Germinal center (tissue), 1 donor: Measurements from ENCODE around the gene DYNC2H1.

Source experiments
- DNase-seq: peaks from one replicate; pipeline ENCODE4 v3.0.0; 2012; ENCODE audit warnings: mixed read lengths, low spot score

DYNC2H1 gene

DNA sequence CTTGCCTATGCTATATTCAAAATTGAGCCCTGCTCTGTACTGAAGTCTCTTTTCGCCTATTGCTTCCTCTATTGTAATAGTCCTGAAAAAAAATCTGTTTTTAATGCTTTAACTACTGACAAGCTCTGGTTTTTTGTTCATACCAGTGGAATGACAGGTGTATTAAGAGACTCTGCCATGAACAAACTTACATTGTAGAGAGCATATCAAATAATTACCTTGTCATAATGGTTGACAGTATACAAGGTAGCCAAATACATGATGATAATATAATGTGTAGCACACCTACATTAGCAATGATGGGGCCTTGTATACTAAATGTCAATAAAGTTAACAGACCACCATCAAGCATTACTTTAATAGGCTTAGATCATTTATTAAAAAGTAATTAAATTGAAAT, 175.0 kb downstream of the DYNC2H1 start:
- DNase-seq: no peak

DNA sequence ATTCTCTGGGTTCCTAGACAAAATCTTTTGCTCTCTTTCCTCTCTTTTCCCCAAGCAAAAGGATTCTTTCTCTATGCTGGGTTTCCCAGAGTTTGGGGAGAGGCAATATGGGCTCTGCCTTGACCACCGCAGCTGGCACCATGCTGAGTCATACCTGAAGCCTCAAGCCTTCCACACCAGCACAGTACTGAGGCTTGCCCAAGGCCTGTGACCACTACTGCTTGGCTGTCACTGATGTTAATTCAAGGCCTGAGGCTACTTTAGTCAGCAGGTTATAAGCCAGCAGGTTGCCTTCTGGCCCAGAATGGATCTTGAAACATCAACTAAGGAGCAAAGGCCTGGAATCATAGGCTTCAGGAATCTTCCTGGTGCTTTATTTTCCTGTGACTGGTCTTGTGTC, 185.3 kb downstream of the DYNC2H1 start:
- no peak for DNase-seq

DNA sequence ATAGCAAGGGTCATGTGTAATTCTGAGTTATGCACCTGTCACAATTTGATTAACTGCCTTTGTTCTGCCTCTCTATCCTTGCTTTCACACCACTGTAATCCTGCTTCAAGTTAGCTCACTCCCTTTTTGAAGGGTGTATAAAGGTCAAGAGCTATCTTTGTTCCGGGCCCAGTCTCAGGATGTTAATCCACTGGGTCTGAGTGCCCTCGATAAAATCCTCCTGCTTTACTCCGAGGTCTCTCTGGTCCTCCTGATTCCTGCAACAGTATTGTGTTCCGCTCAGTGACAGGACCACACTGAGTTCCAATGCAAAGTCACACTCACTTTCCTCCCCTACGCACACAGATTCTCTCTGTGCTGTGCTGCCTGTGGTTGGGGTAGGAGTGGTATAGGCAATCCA, 186.5 kb downstream of the DYNC2H1 start:
- no peak for DNase-seq

DNA sequence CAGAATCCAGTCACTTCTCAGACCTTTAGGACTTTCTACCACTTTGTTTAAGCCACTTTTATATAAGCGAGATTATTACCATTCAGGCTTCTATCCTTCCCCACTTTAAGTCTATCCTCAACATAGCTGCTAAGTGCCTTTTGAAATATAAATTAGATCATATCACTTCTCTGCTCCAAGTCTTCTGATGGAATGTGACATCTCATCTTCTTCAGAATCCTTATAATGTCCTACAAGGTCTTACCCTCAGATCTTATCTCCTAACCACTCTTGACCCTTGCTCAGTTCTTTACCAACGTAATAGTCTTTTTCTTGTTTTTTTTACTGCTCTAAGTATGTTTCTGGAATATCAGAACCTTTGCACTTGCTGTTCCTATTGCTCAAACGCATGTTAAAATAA, 188.7 kb downstream of the DYNC2H1 start:
- DNase-seq: no peak

DNA sequence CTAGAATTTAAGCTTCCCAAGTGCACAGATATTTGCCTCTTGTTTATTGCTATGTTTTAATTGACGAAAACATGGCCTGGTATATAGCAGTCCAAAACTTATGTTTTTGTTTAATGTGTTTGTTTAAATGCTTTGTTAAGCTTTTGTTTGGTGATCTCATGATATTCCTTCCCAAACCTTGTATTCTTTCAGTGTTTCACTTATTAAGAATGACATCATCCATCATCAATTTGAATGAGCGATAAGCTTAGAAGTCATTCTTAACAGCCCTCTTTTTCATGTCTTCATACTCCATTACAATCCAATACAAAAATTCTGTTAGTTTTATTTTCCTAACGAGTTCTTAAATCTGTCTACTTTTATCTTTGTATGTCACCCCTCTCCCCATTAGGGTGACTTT, 206.0 kb downstream of the DYNC2H1 start:
- no peak for DNase-seq

DNA sequence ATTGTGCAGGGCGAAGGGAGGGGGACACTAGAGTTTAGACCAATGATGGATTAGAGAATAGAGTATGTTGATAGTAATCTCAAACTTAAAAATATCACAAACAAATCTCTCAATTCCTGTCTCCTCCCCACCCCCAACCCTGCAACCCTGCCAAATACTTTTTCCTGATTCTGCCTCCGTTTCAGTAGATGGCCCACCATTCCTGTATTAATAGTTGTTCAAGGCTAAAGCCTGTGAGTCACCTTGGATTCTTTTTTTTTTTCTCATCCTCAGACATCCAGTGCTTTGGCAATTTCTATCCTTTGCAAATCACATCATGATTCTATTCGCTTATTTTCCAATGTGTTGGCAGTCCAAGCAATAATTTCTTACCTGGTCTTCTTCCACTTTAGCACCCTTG, 207.9 kb downstream of the DYNC2H1 start:
- no peak for DNase-seq

DNA sequence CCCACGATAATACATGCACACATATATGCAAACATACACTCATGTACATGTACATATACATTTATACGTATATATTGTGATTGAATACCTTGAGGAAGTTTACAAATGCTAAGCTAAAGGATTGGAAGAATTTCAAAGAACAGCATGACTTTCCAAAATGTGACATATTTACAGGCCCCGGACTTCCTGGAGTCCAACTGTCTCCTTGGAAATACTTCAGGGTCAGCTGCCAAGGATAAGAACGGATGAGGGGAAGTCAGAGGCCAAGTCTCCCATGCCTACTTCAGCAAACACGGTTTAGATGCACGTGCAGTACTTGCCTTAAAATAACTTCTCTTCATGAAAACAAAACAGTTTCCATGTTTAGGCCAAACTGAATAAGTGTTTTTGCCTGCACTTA, 213.6 kb downstream of the DYNC2H1 start:
- no peak for DNase-seq

DNA sequence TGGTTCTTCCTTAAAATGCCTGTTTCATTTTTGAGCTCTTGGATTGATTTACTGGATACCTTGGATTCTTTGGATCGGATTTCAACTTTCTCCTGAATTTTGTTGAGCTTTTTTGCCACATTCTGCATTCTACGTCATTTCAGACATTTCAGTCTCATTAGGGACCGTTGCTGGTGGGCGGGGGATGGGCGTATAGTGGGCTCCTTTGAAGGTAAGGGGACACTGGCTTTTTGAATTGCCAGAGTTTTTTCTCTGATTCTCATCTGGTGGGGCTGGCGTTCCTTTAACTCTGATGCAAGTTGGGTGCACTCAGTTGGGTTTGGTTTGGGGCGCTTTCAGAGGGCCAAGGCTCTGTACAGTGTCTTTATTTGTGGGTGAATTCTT, 216.5 kb downstream of the DYNC2H1 start:
- DNase-seq: no peak

DNA sequence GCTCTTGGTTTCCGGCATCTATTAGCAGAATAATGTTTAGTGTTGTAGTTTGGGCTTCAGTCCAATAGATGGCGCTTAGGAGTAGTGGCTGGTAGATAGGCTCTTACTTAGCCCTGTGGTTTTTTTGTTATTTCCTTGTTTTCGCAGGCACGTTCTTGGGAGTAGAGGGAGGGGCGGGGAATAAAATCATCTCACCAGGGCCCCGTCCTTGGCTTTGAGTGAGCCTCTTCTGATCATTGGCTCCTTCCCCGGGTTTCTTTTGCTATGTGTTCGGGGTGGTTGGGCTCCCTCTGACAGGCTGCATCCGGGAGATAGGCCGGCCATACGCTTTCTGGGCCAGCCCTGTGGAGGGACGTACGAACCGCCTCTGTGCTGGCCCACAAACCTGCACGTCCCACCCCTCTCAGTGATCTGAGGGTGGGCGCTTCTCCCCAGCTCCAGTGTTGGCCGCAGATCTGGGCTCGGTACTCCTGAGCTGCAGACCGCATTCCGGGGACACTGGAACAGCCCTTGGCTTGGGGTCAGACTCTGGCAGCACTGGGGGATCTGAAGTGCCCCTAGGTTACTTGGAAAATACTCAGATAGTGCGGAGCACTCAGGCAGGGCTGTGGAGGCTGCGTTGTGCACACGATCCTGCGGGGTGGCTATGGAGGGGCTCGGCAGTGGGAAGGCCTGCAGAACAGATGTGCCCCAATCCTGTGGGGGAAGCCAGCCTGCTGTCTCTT, 217.0 kb downstream of the DYNC2H1 start:
- DNase-seq: peak; percentile 59

DNA sequence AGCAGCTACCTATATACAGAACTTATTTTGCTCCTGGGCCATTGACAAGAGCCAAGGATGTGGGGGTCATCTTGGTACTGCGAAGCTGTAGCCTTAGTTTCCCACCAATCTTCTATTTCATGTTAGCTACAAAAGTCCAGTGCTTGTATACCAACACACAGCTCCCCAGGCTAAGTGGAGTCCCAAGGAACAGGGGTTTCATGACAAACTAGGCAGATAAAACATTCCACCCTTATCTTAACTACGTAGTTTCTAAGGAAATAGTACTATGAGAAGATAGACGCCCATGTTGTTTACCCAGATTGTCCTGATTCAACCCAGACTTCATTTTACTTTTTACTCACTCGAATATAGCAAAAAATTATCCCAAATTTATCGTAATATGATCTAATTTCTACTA, 218.5 kb downstream of the DYNC2H1 start:
- DNase-seq: no peak

DNA sequence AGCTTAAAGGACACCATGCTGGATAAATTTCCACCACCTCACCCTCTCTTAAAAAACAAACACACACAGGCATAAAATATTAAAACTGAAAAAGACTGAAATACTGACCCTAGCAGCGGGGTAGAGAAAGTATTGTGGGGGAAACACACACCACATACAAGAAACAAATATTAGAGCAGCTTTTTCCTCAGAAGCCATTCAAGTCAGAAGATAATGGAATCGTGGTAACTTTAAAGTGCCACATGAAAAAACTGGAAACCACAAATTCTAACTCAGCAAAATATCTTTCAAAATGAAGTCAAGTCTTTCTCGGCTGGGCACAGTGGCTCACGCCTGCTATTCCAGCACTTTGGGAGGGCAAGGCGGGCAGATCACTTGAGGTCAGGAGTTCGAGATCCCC, 223.2 kb downstream of the DYNC2H1 start:
- no peak for DNase-seq

DNA sequence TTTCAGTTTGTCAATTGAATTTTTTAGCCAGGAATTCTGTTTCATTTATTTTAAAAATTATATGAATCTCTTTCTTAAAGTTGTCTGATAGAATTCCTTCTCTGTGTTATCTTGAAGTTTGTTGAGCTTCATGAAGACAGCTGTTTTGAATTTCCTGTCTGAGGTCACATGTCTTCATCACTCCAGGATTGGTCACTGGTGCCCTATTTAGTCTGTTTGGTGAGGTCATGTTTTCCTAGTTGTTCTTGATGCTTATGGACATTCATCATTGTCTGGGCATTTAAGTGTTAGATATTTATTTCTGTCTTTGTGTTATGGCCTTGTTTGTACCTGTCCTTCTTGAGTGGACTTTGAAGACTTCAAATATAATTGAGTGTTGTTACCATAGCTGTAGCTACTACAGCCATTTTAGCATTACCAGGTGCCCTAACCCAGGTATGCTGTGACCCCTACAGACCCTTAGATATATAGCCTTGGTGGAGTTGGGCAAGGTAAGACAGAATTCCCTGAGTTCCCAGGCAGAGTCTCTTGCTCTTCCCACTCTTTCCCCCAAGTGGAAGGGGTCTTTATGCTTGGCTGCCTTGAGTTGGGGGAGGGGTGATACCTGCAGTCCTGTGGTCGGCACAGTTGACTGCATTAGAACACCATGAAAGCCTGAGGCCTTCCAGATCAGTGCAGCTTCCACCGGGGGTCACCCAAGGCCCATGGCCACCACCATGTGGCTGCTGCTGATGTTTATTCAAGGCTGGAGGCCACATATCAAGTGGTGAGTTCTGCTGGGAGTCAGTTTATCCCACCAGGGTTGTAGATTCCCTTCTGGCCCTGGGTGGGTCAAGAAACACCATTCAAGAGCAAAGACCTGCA, 229.6 kb downstream of the DYNC2H1 start:
- DNase-seq: no peak

DNA sequence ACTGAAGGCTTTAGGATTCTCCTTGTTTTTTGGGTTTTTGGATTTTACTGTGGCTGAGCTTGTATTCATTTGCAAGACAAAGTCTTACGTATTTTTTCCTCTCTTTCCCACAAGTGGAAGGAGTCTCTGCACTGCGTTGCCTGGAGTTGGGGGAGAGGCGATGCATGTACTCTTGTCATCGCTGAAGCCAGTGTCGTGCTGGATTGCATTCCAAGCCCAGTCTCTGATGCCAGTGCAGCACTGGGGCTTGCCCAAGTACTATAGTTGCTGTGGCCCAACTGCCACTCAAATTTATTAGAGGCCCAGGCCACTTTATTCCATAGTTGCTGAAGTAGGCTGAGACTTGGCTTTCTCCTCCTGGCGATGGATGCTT, 230.2 kb downstream of the DYNC2H1 start:
- no peak for DNase-seq

DNA sequence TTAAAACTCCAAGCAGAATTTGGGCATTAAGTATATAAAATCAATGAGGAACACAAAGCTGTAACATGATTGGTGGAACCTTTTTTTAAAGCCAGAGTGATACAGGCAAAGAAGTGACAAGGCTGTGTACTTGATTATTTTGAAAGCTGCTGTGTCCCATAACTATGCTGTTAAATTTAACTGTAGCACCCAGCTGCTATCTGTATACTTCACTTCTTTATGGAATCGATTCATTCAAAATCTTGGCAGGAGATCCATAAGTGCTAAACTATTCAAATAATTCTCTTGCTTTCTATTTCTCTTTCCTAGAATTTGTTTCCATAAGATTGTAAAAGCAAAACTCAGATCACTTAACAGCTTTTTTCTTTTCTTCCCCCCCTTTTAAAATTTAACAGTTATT, 231.7 kb downstream of the DYNC2H1 start:
- DNase-seq: no peak

DNA sequence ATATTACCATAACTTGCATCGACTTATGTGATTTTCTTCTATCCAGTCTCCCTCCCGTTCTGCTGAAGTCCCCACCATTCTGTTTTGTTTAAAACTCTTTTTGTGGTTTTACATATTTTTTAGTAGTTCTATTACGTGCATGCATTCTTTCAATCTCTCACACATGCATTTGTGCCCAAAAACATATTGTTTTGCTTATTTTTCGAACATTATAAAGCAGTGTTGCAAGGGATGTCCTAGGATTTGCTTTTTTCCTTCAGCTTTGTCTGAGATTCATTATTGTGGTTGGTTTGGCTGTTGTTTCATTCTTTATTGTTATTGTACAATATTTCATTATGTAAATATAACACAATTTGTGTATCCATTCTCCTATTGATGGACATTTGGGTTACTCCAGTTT, 235.7 kb downstream of the DYNC2H1 start:
- no peak for DNase-seq

DNA sequence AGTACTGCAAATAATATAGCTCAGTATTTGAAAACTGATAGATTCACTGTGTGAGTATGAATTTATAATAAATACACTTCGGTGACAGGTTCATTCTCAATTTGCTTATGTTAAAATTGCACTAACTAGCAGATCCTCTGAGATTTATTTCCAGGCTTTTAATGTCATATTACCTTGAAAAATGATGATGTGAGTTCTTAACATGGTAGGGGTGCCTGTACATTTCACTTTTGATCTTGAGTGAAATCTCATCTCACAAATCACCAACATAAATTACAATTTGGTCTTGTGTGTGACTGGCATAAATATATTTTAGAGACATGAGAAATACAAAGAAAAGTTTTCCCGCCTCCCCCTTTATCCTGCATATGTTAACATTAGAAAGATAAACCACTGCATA, 240.4 kb downstream of the DYNC2H1 start:
- DNase-seq: no peak

DNA sequence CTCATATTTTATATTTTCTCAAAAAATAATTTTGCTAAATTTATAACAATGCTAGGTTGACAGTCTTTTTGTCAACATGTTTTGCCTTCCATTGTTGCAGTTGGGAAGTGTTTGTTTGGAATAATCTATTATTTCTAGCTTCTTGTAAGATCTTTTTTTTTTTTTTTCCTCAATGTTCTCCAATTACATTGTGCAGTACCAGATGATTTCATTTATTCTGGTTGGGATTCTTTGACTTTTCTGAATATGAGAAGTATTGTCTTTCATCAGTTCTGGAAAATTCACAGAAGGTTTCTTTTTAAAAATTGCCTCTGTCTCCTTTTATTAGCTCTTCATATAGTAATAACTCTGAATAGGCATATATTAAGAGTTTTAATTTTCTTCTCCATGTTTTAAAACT, 245.4 kb downstream of the DYNC2H1 start:
- DNase-seq: no peak

DNA sequence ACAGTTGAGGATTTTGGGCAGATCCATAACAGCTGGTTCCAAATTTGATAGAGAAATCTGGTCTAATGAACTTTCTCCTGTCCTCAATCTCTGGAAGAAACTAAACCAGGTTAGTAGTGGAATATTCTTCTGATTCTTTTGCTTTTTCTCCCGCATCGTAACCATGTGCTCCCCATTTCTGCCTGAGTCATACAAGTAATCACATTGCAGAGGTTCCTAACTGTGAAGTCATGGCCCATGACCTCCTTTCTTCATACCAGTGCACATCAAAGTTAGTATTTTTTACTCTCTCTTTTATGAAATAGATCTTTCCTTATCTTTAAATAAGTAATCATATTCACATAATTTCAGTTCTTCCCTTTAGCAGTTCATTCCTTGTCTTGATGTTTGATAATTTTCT, 249.0 kb downstream of the DYNC2H1 start:
- no peak for DNase-seq

DNA sequence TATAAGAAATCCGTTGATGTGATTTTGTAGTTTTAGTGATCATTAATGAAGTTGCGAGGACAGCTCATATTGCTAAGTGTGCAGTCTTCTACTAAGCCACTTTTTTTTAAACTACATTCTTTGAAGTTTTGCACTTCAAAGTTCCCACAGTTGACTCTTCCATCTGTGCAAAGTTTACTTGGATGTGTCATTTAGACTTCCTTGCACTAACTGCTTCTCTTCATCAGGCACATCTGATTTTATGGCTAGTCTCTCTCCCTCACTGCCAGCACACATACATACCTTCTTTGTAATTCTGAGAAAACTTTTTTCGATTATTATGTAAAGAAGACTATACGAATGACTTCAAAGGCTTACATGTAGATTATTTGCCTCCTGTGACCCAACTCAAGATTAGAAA, 250.0 kb downstream of the DYNC2H1 start:
- DNase-seq: no peak

DNA sequence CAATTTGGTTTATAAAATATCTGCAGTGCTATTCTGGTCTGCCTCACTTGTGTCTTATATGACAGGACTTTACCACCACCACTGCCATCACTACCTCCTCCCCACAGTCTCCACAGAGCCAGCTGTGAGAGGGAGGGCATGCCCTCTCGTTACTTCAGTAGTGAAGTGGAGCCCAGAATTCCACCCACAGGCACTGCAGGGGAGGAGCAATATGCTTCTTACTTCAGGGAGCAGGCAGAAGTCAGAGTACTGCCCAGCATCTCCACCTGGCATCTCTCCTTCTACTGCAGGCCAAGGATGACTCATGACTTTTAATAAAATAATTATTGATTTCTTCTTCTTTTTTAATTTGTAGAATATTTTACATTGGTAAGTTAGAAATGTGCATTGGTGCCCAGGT, 255.5 kb downstream of the DYNC2H1 start:
- DNase-seq: no peak

DNA sequence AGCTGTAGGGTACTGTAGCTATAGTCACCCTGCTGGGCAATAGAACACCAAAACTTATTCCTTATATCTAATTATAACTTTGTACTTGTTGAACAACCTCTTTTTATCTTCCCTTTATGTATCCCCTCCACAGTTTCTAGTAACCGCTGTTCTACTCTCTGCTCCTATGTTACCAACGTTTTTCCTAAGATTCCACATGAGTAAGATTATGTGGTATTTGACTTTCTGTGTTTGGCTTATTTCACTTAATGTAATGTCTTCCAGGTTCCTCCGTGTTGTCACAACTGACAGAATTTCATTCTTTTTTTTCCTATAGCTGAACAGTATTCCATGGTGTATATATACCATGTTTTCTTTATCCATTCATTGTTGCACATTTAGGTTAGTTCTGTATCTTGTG, 258.4 kb downstream of the DYNC2H1 start:
- no peak for DNase-seq

DNA sequence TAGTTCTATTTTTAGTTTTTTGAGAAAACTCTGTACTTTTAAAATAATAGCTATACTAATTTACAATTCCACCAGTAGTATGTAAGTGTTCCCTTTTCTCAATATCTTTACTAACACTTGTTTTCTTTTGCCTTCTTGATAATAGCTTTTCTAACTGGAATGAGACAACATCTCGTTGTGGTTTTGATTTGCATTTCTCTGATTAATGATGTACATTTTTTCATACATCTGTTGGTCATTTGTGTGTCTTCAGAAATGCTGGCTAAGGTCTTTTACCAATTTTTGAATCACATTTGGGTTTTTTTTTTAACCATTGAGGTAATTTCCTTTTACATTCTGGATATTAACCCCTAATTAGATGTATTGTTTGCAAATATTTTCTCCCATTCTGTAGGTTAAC, 258.9 kb downstream of the DYNC2H1 start:
- DNase-seq: no peak

DNA sequence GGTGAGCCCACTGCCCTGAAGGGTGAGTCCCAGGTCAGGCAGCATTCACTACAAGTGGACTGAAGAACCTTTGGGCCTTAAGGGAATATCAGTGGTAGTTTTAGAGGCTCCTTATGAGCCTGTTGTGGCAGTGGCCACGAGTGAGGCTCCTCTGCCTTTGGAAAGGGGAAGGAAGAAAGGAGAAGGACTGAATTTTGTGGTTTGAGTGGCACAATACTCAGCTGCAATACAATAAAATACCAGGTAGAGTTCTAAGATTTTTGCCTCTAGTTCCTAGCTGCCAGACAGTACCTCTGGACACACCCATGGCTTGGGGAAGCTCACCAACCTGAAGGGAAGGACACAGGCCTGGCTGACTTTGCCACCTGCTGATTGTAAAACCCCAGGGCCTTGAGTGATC, 260.9 kb downstream of the DYNC2H1 start:
- DNase-seq: no peak

DNA sequence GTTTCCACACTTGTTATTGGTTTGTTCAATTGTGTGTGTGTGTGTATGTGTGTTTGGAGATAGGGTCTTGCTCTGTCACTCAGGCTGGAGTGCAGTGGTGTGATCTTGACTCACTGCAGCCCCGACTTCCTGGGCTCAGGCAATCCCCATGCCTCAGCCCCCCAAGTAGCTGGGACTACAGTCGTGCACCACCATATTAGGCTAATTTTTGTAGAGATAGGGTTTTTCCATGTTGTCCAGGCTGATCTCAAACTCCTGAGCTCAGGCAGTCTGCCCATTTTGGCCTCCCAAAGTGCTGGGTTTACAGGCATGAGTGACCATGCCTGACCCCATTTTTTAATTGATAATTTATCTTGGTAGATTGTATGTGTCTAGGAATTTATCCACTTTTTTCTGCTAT, 263.7 kb downstream of the DYNC2H1 start:
- DNase-seq: no peak
